GM18526 (cell line): ENCODE data around the gene PRELID3B.

Experiments
- POLR2A ChIP-seq: IDR thresholded peaks from 3 replicates; pipeline ENCODE4 v1.6.1; 2011; ENCODE audit not compliant: insufficient read length; ENCODE audit errors: extremely low read depth

The PRELID3B gene

GRCh38 chr20:59001068-59001448 is 41.5 kb downstream of the PRELID3B start:
- no peak for TF ChIP-seq POLR2A

GRCh38 chr20:59000326-59000725 is 42.3 kb downstream of the PRELID3B start:
- no peak for TF ChIP-seq POLR2A

GRCh38 chr20:58998656-58999055 is 43.9 kb downstream of the PRELID3B start:
- TF ChIP-seq POLR2A, result no peak

- no peak for TF ChIP-seq POLR2A
Observed at GRCh38 chr20:58997141-58997770, 45.3 kb downstream of the PRELID3B start.

GRCh38 chr20:58996226-58996611 is 46.4 kb downstream of the PRELID3B start:
- no peak for TF ChIP-seq POLR2A

GRCh38 chr20:58995461-58996225 is 46.9 kb downstream of the PRELID3B start:
- TF ChIP-seq POLR2A, result no peak

GRCh38 chr20:58994390-58995159 is 48.0 kb downstream of the PRELID3B start:
- no peak for TF ChIP-seq POLR2A

GRCh38 chr20:58993332-58994248 is 49.0 kb downstream of the PRELID3B start:
- TF ChIP-seq POLR2A, result no peak

GRCh38 chr20:58992911-58993310 is 49.7 kb downstream of the PRELID3B start:
- TF ChIP-seq POLR2A, result no peak

- no peak for TF ChIP-seq POLR2A
Observed at GRCh38 chr20:58991715-58992114, 50.9 kb downstream of the PRELID3B start.

- TF ChIP-seq POLR2A, result no peak
Observed at GRCh38 chr20:58990651-58991445, 51.7 kb downstream of the PRELID3B start.

GRCh38 chr20:58989196-58989595 is 53.4 kb downstream of the PRELID3B start:
- no peak for TF ChIP-seq POLR2A

- no peak for TF ChIP-seq POLR2A
Observed at GRCh38 chr20:58988565-58988882, 54.1 kb downstream of the PRELID3B start.

- no peak for TF ChIP-seq POLR2A
Observed at GRCh38 chr20:58987790-58988564, 54.6 kb downstream of the PRELID3B start.
